ENCODE results near the gene PTH2.

Gene PTH2

GRCh38 chr19:49395581-49396407, 27.4 kb downstream of the PTH2 start:
- TF ChIP-seq, protein P1, sequence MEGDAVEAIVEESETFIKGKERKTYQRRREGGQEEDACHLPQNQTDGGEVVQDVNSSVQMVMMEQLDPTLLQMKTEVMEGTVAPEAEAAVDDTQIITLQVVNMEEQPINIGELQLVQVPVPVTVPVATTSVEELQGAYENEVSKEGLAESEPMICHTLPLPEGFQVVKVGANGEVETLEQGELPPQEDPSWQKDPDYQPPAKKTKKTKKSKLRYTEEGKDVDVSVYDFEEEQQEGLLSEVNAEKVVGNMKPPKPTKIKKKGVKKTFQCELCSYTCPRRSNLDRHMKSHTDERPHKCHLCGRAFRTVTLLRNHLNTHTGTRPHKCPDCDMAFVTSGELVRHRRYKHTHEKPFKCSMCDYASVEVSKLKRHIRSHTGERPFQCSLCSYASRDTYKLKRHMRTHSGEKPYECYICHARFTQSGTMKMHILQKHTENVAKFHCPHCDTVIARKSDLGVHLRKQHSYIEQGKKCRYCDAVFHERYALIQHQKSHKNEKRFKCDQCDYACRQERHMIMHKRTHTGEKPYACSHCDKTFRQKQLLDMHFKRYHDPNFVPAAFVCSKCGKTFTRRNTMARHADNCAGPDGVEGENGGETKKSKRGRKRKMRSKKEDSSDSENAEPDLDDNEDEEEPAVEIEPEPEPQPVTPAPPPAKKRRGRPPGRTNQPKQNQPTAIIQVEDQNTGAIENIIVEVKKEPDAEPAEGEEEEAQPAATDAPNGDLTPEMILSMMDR (IDR thresholded peaks at IDR 0.05; ENCODE audit: extremely low read depth, insufficient read depth, missing control alignments), result no peak
- in situ Hi-C loops (cut with MboI; ENCODE audit: low pct_unique_long_range_greater_than_20kb, low sequenced_read_pairs, unreplicated experiment), result no loop called here
- DNase-seq (ENCODE audit: low spot score), result no peak

DNA sequence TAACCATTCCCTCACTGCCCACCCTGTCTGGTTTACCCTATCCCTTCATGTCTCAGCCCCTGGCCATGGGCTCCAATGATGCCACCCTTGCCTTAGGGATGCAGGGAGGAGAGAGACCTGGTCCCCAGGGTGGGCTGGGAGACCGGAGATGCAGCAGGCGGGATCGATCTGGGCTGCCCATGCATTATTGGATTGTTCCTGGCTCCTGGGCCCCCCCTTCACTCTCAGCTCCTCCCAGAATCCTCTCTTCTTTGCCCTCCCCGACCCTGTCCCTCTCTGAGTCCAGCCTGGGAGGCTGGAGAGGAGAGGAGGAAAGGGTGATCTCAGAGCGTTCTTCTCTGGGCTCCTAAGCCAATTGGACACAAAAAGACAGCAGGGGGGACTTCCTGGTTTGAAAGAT, 29.4 kb downstream of the PTH2 start:
- TF ChIP-seq, protein P1 (IDR thresholded peaks at IDR 0.05; ENCODE audit: extremely low read depth, insufficient read depth, missing control alignments), result no peak
- no peak for DNase-seq (ENCODE audit: low spot score)
- in situ Hi-C loops (cut with MboI; ENCODE audit: low pct_unique_long_range_greater_than_20kb, low sequenced_read_pairs, unreplicated experiment), result loop anchor here (5.0 kb wide), 1 partner anchor 43 kb away; no protein-coding TSS in a partner anchor

DNA sequence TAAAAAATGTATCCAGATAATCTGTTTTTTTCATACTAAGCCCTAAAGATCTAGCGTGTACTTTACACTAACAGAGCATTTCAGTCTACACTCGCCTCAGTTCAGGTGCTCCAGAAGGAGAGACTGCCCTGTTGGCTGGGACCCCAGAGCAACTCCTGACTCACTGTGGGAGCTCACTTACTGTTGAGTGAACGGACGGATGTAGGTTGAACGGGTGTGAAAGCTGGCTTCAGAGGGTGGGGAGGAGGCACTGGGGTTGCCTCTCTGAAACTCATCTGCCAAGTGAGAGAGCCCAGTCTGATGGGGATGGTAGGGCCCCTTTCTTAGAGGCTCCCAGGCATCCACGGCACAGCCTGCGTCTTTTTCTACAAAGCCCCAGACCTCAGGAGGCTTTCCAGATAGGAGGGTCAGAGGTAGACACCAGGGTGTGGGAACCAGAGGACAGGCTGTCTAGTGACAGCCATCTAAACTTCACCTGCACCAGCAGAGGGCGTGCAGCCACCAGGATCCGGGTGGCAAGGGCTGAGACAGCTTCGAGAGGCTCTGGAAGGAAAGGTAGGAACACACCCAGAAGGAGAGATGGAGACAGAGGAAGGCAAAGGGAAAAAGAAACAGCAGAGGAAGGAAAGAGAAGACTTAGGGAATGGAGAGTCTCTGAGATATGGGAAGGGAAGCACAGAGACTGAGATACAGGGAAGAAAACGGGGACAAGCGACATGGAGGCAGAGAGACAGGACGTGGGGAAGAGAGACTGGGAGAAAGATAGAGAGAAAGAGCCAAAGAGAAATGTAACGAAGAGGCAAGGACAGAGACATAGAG, 31.5 kb downstream of the PTH2 start:
- TF ChIP-seq, protein P1 (IDR thresholded peaks at IDR 0.05; ENCODE audit: extremely low read depth, insufficient read depth, missing control alignments), result peak; percentile 96
- in situ Hi-C loops (cut with MboI; ENCODE audit: low pct_unique_long_range_greater_than_20kb, low sequenced_read_pairs, unreplicated experiment), result loop anchor here (5.0 kb wide), 1 partner anchor 46 kb away; no protein-coding TSS in a partner anchor
- peak; percentile 88 for DNase-seq (ENCODE audit: low spot score)

DNA sequence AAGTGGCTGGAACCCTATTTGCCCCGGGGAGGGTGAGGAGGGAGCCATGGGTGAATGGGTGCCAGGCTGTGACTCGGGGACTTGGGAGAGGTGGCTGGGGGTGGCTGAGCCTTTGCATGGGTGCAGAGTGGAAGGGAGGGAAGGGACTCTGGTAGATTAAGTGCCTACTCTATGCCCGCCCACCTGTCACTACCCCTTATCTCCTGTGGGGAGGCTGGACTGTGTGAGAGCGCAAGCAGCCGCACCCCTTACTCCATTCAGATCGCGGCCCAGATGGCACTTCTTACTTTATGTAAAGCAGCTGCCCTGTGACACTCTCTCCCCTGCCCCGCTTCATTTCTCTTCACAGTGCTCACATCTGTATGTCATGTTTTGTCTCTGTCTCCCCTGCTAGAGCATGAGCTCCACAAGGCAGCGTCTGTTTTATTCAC, 32.3 kb downstream of the PTH2 start:
- in situ Hi-C loops (cut with MboI; ENCODE audit: low pct_unique_long_range_greater_than_20kb, low sequenced_read_pairs, unreplicated experiment), result loop anchor here (5.0 kb wide), 1 partner anchor 46 kb away; no protein-coding TSS in a partner anchor
- TF ChIP-seq, protein P1 (IDR thresholded peaks at IDR 0.05; ENCODE audit: extremely low read depth, insufficient read depth, missing control alignments), result no peak
- DNase-seq (ENCODE audit: low spot score), result no peak

DNA sequence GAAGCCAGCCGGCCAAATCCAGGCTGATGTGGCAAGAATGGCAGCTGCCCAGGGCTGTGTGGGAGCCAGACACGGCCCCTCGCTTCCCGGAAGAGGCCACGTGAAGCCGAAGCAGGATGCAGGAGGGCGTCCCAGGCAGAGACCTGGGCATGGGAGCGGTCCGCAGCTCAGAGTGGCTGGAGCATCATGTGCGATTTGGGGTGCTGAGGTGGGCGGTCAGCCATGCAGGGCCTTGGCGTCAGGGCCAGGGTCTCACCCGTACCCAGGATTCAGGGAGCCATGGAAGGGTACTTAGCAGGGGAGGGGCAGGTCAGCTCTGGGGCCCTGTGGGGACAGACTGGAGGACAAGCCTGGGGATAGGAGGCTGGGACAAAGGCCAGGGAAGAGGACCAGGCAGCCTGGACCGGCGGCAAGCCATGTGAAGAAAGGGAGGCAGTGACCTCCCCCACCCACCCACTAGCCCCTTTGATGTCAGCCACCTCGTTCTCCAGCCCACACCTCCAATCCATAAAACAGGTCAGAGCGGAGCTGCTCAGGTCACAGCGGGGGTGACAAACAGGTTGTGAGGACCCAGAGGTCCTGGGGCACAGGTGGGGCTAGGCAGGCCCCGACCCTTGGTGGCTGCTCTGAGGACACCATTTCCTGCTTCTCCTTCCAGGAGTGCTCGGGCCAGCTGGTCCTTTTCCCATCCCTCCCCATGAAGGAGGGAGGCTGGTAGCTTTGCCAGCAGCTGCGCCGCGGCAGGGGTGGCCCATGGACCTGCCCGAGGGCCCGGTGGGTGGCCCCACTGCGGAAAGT, 32.9 kb downstream of the PTH2 start:
- in situ Hi-C loops (cut with MboI; ENCODE audit: low pct_unique_long_range_greater_than_20kb, low sequenced_read_pairs, unreplicated experiment), result loop anchor here (5.0 kb wide), 1 partner anchor 47 kb away; no protein-coding TSS in a partner anchor
- no peak for DNase-seq (ENCODE audit: low spot score)
- TF ChIP-seq, protein P1 (IDR thresholded peaks at IDR 0.05; ENCODE audit: extremely low read depth, insufficient read depth, missing control alignments), result no peak

GRCh38 chr19:49389406-49389805, 33.8 kb downstream of the PTH2 start:
- in situ Hi-C loops (cut with MboI; ENCODE audit: low pct_unique_long_range_greater_than_20kb, low sequenced_read_pairs, unreplicated experiment), result no loop called here
- TF ChIP-seq, protein P1 (IDR thresholded peaks at IDR 0.05; ENCODE audit: extremely low read depth, insufficient read depth, missing control alignments), result no peak
- no peak for DNase-seq (ENCODE audit: low spot score)

All from GM13977 (cell line).